Caco-2 (cell line): Measurements from ENCODE around the gene RPL10. TPM values are rescaled to one million over a fixed set of nuclear protein-coding genes. Genes with fewer than 3 reads are reported as not detected.
A peak's percentile ranks its signal among the peaks of the same experiment; 100 is the strongest.

Experiments used
- BruUV-seq: library from RNA; stranded (reverse); fragments of 400-500 nt; replicated peaks from 2 replicates; lab custom pipeline; 2021; lab: Mats Ljungman, UMichigan
- CTCF ChIA-PET: fragments of 300-600 bp; sonication (Branson Sonifier 250); formaldehyde crosslinking; loops from one replicate; lab custom pipeline; 2022; ENCODE audit warnings: antibody characterized with exemption; lab: Charles Lee
- POLR2A ChIA-PET: fragments of 300-600 bp; sonication (Branson Sonifier 250); formaldehyde crosslinking; loops from one replicate; lab custom pipeline; 2022; ENCODE audit warnings: antibody characterized with exemption; lab: Charles Lee
- DNase-seq, 2 experiments: peaks; one replicate each; pipeline versions ENCODE4 v3.0.0 to v3.0.0-alpha.2; 2020 to 2022
- H3K27me3 ChIP-seq: replicated peaks from 2 replicates; pipeline ENCODE4 v1.6.0; 2011; ENCODE audit warnings: low read length; ENCODE audit not compliant: control insufficient read depth, insufficient read depth
- H3K36me3 ChIP-seq: 2 replicates; pipeline ENCODE4 v1.5.1; 2011; ENCODE audit warnings: low read length; ENCODE audit not compliant: control insufficient read depth, insufficient read depth
- H3K4me1 ChIP-seq: fragments of 250-450 bp; sonication (Bioruptor Pico); 2 replicates; pipeline ENCODE4 v1.5.1; 2020; ENCODE audit warnings: mild to moderate bottlenecking
- H3K4me3 ChIP-seq: 2 replicates; pipeline ENCODE4 v1.5.1; 2011; ENCODE audit warnings: low read depth, mild to moderate bottlenecking, control low read depth, low read length
- H3K9me3 ChIP-seq: fragments of 250-450 bp; sonication (Bioruptor Pico); 2 replicates; pipeline ENCODE4 v1.5.1; 2020; ENCODE audit warnings: mild to moderate bottlenecking, moderate library complexity
- H3K27ac Mint-ChIP-seq: one replicate; pipeline ENCODE4 v1.8.0; 2022; ENCODE audit warnings: mixed read lengths; ENCODE audit not compliant: unreplicated experiment
- H3K27me3 Mint-ChIP-seq: one replicate; pipeline ENCODE4 v1.8.0; 2022; ENCODE audit warnings: mixed read lengths; ENCODE audit not compliant: insufficient read depth, unreplicated experiment
- H3K36me3 Mint-ChIP-seq: one replicate; pipeline ENCODE4 v1.8.0; 2022; ENCODE audit warnings: mild to moderate bottlenecking, mixed read lengths; ENCODE audit not compliant: insufficient read depth, unreplicated experiment
- H3K4me1 Mint-ChIP-seq: one replicate; pipeline ENCODE4 v1.8.0; 2022; ENCODE audit warnings: low read depth, mixed read lengths; ENCODE audit not compliant: unreplicated experiment
- H3K4me3 Mint-ChIP-seq: one replicate; pipeline ENCODE4 v1.8.0; 2022; ENCODE audit warnings: mild to moderate bottlenecking, moderate library complexity, mixed read lengths; ENCODE audit not compliant: unreplicated experiment
- H3K9me3 Mint-ChIP-seq: one replicate; pipeline ENCODE4 v1.8.0; 2022; ENCODE audit warnings: mixed read lengths; ENCODE audit not compliant: unreplicated experiment
- CTCF ChIP-seq, 2 experiments: fragments of 200-600 bp in 1 of 2; IDR thresholded peaks; 1 replicate in 1 of 2; 2 replicates in 1 of 2; pipeline versions ENCODE4 v1.5.1 to v1.8.0; 2011 to 2022; ENCODE audit warnings: antibody characterized with exemption in 1 of 2, control low read depth in 1 of 2, inconsistent platforms in 1 of 2, low read depth in 1 of 2, low read length in 1 of 2, mild to moderate bottlenecking in 1 of 2, moderate library complexity in 1 of 2; ENCODE audit not compliant: insufficient read depth in 1 of 2, severe bottlenecking in 1 of 2, unreplicated experiment in 1 of 2
- intact Hi-C: fragments of 100-400 bp; cut with micrococcal nuclease; formaldehyde crosslinking; loops from one replicate; pipeline ENCODE4 v1.10.0; 2022; ENCODE audit not compliant: unreplicated experiment
- total RNA-seq: library from RNA; stranded (reverse); gene quantifications from 2 replicates; pipeline ENCODE4 v1.2.3, GENCODE V29; 2022

The RPL10 gene
- total RNA-seq, 1 experiment from 2014 or later = 2,081 TPM

GRCh38 chrX:154403858-154404257, 5.7 kb downstream of the RPL10 start:
- Histone ChIP-seq H3K4me3 (no peak overlapping the region), H3K4me1 (peaks cover 21% of the 10 kb centered on the region), H3K36me3 (peaks cover 5% of the 10 kb centered on the region), H3K27me3 (no peaks in the 10 kb centered on the region), H3K9me3 (no peaks in the 10 kb centered on the region)
- no peak for TF ChIP-seq CTCF (IDR thresholded peaks at IDR 0.05; ENCODE audit: insufficient read depth in 1 of 2, low read depth in 1 of 2, low read length in 1 of 2, severe bottlenecking in 1 of 2, unreplicated experiment in 1 of 2)
- no peak overlapping the region for H3K27ac Mint-ChIP-seq
- no peaks in the 10 kb centered on the region for H3K9me3 Mint-ChIP-seq
- intact Hi-C loops = no loop called here
- ChIA-PET CTCF (interaction anchor here (0.7 kb wide), 1 partner anchor 129 kb away, joined by 4 read pairs; no protein-coding TSS in a partner anchor), POLR2A (no interaction called here)
- no peak overlapping the region for H3K4me3 Mint-ChIP-seq
- H3K36me3 Mint-ChIP-seq = peaks cover 50% of the 10 kb centered on the region
- no peak for DNase-seq
- H3K27me3 Mint-ChIP-seq = no peaks in the 10 kb centered on the region
- BruUV-seq = no TSS peak
- peaks cover 8% of the 10 kb centered on the region for H3K4me1 Mint-ChIP-seq

GRCh38 chrX:154404625-154405192, 6.5 kb downstream of the RPL10 start:
- intact Hi-C loops = no loop called here
- Histone ChIP-seq H3K9me3 (no peaks in the 10 kb centered on the region), H3K4me3 (no peak overlapping the region), H3K36me3 (peaks cover 3% of the 10 kb centered on the region), H3K27me3 (no peaks in the 10 kb centered on the region), H3K4me1 (peaks cover 22% of the 10 kb centered on the region)
- no peaks in the 10 kb centered on the region for H3K9me3 Mint-ChIP-seq
- peaks cover 42% of the 10 kb centered on the region for H3K36me3 Mint-ChIP-seq
- BruUV-seq = no TSS peak
- no peak for DNase-seq
- CTCF ChIA-PET = no interaction called here
- no peak overlapping the region for H3K4me3 Mint-ChIP-seq
- H3K4me1 Mint-ChIP-seq = peaks cover 7% of the 10 kb centered on the region
- no peak for TF ChIP-seq CTCF (IDR thresholded peaks at IDR 0.05; ENCODE audit: insufficient read depth in 1 of 2, low read depth in 1 of 2, low read length in 1 of 2, severe bottlenecking in 1 of 2, unreplicated experiment in 1 of 2)
- POLR2A ChIA-PET = no interaction called here
- no peak overlapping the region for H3K27ac Mint-ChIP-seq
- no peaks in the 10 kb centered on the region for H3K27me3 Mint-ChIP-seq

- peaks cover 7% of the 10 kb centered on the region for H3K36me3 Mint-ChIP-seq
- no TSS peak for BruUV-seq
Observed at GRCh38 chrX:154408659-154409221, 10.6 kb downstream of the RPL10 start.

More at GRCh38 chrX:154408659-154409221, 10.6 kb downstream of the RPL10 start:
- Histone ChIP-seq H3K27me3 (no peaks in the 10 kb centered on the region), H3K4me3 (peak overlapping the region; percentile 22), H3K9me3 (no peaks in the 10 kb centered on the region), H3K36me3 (no peaks in the 10 kb centered on the region), H3K4me1 (peaks cover 5% of the 10 kb centered on the region; the same call in 1 of the 2 replicates)
- no peak for DNase-seq
- Mint-ChIP-seq H3K27ac (no peak overlapping the region), H3K9me3 (no peaks in the 10 kb centered on the region), H3K4me3 (peak overlapping the region; percentile 22), H3K27me3 (no peaks in the 10 kb centered on the region), H3K4me1 (peaks cover 7% of the 10 kb centered on the region)
- CTCF ChIA-PET = interaction anchor here (0.8 kb wide), 1 partner anchor 82 kb away, joined by 4 read pairs; the partner anchor contains the start of gene SLC10A3
- TF ChIP-seq CTCF (IDR thresholded peaks at IDR 0.05; ENCODE audit: insufficient read depth in 1 of 2, low read depth in 1 of 2, low read length in 1 of 2, severe bottlenecking in 1 of 2, unreplicated experiment in 1 of 2) = no peak
- intact Hi-C loops = no loop called here
- POLR2A ChIA-PET = no interaction called here
